ENCODE results near the gene BCL2.
A peak's percentile ranks its signal among the peaks of the same experiment; 100 is the strongest.
"Not testable (repeated sequence)": the region's sequence is repeated elsewhere in the genome, so short reads cannot be mapped to it uniquely, and the experiment has no call there.

Gene BCL2

DNA sequence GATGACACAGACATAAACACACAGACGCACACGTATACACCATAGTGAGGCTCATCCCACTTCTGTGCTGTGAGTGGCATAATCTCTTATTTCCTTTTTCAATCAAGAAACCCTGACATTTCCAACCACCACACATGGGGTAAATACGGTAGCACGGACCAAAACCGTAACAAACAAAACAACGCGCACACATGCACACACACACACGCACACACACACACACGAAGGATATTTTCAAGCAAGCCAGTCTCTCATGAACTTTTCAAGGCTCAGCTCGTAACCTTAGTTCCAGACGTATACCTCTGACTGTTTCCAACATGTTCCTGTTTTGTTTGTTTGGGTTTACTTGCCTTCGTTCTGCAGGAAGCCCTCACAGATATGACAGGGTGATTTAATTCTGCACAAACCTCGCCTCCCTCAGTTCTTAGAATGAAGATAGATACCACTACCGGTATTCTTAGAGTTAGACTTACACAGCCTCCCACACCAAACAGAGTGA, 119.8 kb downstream of the BCL2 start:
- no peak for DNase-seq (ENCODE audit: low read depth in 2 of 2)

DNA sequence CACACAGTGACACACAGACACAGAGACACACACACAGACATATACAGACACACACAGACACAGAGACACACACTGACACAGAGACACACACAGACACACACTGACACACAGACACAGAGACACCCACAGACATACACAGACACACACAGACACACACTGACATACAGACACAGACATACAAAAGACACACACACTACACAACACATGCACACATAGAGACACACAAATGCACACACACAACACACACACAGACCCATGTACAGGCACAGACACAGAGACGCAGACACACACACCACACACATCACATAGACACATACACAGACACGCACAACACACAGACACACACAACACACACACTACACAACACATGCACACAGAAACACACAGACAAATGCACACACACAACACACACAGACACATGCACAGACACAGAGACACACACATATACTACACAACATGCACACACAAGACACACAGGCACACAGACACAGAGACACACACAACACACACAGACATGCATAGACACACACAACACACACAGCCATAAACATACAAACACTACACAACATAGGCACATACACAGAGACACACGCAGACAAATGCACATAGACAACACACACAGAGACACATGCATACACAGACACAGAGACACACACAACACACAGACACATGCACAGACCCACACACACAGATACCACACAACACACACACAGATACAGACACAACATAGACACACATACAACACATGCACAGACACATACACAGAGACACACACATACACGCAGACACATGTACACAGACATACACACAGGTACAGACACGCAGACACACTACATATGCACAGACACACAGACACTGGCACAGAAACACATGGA, 120.5 kb downstream of the BCL2 start:
- DNase-seq (ENCODE audit: low read depth in 2 of 2), result no peak

DNA sequence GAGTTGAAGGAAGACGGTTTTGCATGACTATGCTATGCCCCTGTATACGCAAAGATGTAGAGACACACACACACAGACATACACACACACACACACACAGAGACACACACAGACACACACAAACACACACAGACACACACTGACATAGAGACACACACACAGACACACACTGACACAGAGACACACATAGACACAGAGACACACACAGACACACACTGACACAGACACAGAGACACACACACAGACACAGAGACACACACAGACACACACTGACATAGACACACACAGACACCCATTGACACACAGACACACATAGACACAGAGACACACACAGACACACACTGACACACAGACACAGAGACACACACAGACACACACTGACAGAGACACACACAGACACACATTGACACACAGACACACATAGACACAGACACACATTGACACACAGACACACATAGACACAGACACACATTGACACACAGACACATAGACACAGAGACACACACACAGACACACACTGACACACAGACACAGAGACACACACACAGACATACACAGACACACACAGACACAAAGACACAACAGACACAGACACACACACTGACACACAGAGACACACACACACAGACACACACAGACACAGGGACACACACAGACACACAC, 121.3 kb downstream of the BCL2 start:
- DNase-seq (ENCODE audit: low read depth in 2 of 2), result no peak

DNA sequence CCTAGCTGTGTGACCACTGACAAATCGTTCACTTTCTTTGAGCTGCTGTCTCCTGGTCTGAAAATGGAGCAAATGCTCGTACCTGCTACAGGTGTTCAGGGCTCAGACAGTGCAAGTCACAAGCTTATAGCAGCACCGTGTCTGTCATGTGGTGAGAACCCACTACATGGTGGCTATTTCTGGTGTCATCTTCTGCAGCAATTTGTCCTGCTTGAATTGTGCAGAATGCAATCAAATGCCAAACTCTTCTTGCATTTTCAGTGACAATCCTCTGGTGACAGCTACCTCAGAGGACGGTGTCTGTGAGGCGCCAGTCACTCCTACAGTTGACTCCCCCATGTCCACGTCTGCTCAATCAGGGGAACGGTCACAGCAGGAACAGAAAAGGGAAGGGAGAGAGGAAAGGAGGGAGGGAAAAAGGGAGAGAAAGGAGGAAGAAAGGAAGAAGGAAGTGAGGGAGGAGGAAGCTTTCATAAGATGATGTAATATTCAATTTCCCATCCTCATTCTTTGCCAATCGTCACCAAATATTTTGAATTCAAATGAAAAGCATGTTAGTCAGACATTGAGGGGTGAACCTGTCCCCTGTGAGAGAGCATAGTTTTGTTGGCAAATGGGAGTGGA, 122.2 kb downstream of the BCL2 start:
- no peak for DNase-seq (ENCODE audit: low read depth in 2 of 2)

DNA sequence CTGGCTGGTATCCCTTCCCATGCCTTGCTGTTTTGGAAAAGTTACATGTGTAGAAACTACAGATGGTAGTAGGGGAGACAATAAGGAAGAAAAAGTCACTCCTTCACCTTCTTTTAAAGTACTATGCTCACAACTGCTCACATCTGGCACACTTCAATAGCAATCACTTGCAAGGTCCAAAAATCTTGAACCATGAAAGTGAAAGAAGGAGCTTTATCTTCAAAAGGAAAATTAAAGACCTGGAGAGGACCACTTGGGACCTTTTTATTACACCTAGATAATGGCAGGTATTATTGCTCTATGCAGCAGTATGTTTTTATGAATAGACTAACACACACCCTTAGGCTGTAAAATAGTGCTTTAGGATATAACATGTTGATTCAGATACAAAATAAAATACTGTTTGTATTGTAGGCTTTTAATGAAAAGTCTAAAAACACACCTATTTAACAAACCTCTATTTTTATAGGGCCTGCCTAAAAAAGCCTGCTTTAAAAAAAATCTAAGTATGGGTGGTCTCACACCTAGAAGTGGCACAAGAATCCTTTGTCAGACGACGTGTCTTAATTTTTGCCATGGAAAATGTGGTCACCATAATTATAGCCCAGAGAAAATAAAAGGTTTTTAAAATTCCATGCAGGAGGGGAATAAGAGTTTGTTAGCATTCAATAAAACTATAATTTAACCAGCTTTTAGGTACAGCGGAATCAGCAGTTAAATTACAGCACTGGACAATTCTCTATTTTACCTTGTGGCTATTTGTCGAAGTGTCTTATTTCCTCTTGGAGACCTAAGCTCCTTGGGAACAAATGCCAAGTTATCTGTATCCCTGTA, 124.0 kb downstream of the BCL2 start:
- no peak for DNase-seq (ENCODE audit: low read depth in 2 of 2)

DNA sequence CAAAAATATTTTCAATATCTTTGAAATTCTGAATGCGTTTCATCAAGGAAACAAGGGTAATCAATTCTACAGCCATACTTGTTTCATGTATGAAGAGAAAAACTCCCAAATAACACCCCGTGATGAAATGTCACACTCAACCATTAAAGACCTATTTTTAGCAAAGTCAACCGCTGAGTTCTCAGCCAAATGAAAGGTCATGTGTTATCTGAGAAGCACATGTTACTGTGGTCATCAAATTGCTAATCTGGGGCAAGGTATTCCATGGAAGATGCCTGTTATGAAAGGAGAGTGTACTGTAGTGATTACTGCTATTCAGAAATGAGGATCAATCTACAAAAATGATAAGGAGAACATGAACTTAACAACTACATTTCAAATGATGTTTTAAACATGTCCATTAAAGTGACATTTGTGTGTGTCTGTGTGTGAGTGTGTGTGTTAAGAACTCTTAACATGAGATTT, 126.7 kb downstream of the BCL2 start:
- DNase-seq (ENCODE audit: low read depth in 2 of 2), result no peak

DNA sequence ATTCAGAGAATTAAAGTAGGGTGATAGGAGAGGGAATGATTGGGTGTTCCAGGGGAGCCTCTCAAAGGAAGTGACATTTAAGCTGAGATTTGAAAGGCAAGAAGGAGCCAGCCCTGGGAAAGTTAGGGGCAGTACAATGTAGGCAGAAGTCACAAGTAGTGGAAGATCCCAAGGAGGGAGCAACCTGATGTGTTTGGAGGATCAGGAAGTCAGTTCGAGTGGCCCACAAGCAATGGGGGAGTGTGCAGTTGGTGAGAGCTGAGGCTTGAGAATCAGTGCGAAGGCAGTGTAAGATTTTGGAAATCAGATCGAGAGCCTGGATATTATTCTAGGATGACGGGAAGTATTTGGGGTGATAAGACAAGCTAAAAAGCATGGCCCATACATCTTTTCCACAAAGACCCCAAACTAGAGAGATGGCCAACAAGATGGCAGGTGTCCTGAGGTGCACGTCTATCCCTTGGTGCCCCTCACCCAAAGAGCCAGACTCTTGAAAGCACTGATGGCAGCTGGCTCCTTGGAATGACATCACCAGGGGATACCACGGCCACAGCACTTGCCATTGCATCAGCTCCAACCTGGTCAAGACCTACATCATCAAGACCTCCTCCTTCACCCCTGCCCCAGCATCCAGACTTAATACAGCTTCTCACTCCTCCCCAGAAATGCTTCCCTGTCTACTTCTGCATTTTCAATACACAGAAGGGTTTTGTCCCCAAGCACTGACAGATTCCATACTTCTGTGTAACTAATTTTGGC, 127.3 kb downstream of the BCL2 start:
- no peak for DNase-seq (ENCODE audit: low read depth in 2 of 2)

DNA sequence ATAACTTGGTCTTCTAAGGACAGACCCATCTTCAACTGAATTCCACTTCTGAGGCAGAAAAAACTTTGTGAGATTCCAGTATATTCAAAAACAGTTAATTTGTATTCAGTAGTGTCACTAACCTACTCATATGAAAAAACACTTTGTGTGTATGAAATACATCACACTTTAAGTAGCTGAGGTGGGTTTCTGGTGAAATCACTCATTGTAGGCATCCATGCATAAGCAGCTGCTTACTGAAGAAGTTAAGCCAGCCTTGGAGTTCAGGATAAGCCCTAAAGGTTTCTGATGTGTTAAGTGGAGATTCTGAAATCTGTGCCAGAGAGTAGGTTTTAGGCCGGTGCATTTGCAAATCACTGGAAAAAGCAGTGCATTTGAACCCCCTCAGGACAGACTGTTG, 128.2 kb downstream of the BCL2 start:
- no peak for DNase-seq (ENCODE audit: low read depth in 2 of 2)

DNA sequence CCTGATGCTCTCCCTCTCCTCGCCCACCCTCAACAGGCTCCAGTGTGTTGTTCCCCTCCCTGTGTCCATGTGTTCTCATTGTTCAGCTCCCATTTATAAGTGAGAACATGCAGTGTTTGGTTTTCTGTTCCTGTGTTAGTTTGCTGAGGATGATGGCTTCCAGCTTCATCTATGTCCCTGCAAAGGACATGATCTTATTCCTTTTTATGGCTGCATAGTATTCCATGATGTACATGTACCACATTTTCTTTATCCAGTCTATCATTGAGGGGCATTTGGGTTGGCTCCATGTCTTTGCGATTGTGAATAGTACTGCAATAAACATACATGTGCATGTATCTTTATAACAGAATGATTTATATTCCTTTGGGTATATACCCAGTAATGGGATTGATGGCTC, 128.7 kb downstream of the BCL2 start:
- not testable (repeated sequence) for DNase-seq (ENCODE audit: low read depth in 2 of 2)

DNA sequence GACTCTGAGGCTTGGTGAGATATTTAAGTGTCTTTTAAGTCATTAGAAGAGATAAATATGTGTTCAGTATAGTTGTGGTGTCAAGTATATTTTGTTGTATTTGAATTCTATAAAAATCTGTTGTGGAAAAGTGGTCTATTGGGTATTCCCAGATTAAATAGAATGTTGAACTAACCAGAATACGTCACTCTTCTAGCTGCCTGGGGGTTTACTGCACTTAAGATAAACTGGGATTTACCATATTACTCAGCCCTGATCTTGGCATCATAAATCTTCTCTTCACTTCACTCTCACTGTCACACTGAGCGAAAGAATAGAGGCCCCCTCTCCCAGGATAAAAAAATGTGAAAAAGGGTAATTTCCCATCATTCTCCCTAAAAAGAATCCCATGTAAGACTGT, 129.8 kb downstream of the BCL2 start:
- DNase-seq (ENCODE audit: low read depth in 2 of 2), result no peak

DNA sequence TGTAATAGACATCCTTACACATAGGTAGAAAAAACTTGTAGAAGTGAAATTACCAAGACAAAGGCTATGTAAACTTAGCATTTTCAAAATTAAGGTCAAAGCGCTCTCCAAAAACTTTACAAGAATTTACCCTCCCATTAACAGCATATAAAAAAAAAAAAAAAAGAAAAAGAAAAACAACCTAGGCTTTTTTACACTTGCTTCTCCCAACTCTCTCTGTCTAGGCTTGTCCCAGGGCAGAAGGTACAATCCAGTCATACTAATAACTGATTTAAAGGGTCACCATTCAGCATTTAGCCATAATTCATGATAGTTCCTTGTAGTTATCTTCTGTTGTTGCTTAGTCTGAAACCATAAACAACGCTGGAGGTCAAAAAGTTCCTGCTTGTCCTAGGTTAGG, 130.5 kb downstream of the BCL2 start:
- DNase-seq (ENCODE audit: low read depth in 2 of 2), result no peak

DNA sequence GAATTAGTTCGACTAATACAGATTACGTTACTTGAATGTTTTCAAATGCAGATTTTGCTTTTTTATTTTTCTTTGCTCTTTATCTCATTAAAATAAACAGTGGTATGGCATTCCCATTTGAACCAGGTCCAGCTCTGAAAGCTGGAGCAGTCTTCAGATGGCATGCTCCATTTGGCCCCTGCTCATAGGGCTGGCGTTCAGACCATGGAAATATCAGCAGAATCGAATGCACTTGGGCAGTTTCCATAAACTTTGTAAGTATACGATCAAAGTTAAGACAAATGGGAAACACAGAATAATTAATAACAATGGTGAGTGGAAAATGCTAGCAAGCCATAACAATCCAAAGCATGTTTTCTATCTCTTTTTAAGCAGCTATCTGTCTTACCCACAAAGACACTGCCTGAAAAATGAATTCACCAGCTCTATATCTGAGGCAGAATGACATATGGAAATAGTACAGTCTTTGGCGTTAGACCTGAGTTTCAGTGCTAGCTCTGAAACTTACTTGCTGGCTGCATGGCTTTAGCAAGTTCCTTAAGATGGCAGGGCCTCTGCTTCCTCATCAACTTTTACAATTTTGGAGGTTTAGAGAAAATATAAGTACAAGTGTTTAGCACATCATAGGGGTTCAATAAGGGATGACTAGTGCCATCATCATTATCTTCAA, 131.6 kb downstream of the BCL2 start:
- DNase-seq (ENCODE audit: low read depth in 2 of 2), result no peak

DNA sequence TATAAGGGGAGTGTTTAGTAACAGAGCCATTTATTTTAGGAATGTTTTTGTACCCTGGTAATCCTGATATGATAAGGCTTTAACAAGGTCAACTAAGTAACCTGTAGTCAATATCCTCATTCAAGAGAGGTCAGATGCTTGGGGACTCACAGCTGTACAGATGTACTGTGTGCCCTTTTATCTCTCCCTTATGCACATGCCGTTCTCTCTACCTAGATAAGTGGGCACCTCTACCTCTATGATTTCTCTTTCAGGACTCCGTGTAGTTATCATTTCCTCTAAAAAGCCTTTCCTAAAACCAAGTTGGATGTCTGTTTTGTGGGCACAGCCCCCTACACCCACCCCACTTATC, 132.4 kb downstream of the BCL2 start:
- no peak for DNase-seq (ENCODE audit: low read depth in 2 of 2)

DNA sequence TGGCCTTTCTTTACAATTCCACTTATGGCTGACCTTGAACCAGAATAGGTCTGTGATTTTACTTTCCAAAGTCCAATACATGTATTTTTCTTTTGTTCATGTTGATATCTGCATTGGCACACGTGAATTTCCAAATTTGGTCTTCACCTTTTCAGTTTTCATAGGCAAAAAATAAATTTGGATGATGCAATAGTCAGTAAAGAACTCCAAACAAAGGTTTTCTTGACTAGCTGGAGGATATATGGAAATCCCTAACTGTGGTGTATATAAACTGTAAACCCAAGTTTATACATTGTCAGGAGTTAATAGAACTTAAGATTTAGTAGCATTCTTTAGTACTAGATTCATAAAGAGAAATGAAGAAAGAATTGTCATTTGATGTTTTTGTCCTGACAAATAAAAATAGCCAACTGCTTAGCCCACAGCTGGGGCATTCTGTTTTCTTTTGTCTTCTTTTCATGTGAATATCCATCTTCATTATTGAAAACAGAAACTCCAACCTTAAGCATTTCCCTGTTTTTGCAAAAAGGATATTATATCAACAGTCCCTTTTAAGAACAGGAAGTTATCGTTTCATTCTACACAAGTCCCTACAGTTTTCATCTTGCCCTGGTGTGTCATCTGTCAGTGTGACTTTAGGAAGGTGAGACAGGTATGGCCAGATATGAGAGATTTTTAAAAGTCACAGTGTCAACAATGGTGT, 132.9 kb downstream of the BCL2 start:
- DNase-seq (ENCODE audit: low read depth in 2 of 2), result no peak

DNA sequence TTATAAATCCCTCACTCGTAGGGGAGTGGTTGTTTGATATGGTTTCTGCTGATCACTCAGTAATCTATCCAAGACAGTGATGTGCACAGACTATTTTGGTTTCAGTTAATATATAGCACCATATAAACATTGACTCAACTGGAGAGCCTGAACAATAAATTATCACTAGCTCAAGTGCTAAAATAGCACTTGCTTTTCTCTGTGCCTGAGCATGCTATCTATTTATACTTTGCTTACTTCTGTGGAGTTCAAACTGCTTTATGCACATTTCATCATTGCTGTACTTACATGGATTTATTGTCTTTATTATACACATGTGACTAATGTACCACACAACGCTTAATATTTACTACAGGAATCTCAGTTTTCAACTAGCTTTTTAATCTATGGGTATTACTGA, 133.6 kb downstream of the BCL2 start:
- peak in 1 of 2 experiments; percentile 20 for DNase-seq (ENCODE audit: low read depth in 2 of 2)

DNA sequence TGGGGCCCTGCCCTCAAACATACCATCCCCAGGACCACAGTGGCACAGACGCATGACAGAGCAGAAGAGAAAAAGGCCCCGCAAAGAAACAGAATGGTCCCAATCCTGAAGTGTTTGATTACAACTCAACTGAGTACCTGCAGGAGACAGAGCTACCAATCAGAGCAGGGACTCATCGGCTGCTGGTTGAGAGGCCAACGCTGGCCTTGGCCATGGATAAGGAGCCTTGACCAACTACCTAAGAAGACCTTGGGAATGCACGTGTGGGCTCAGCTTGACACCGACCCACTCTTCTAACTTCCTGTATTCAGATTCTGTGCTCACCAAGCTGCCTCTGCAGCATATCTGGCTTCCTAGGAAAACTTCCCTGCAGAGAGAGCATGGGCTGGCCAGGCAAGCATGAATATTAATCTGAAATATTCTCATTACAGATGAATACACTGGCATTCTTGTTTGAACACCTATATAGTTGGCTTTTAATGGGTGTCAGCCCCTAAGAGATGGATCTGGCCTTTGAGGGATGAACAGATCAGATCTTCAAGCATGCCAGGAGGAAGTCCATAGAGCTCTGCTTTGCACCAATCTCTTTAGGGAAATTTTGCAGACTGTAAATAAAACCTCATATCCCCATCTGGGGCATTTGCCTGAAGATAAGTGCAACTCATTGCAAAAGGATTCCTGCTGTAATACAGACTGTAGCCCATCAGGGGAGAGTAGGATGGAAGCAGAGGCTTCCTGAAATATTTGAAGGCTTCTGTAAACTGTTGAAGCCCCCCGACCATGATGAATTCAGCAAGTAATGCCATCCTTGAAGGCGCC, 135.4 kb downstream of the BCL2 start:
- DNase-seq (ENCODE audit: low read depth in 2 of 2), result no peak

DNA sequence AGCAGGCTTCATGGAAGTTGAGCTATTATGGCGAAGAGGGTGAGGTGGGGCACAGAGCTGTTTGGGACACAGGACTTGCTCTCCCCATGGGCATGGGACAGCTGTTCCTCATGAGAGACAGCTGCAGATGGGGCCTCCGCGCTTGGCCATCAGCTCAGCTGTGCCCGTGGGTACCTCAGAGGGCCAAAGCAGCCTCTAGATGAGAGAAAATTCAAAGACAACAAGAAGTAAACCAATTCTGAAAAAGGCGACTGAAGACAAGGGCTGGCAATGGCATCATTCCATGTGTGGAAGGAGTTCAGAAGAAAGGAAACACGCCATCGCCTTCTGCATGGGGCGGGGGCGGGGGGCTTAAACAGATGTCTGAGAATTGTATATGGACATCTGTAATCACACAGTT, 136.2 kb downstream of the BCL2 start:
- DNase-seq (ENCODE audit: low read depth in 2 of 2), result no peak

DNA sequence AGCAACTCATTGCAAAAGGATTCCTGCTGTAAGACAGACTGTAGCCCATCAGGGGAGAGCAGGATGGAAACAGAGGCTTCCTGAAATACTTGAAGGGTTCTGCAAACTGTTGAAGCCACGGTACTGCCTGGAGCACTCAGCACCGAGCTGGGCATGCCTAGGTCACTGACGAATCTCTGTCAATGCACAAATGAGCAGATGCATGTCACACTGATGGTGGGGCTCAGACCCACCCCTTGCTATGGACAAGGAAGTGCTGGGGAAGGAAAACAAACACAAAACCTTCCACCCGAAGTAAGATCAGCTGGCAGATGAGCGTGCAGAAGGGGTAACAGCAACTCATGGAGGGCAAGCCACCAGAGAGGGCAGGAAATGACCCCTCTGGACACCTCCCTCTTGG, 136.7 kb downstream of the BCL2 start:
- DNase-seq (ENCODE audit: low read depth in 2 of 2), result no peak

DNA sequence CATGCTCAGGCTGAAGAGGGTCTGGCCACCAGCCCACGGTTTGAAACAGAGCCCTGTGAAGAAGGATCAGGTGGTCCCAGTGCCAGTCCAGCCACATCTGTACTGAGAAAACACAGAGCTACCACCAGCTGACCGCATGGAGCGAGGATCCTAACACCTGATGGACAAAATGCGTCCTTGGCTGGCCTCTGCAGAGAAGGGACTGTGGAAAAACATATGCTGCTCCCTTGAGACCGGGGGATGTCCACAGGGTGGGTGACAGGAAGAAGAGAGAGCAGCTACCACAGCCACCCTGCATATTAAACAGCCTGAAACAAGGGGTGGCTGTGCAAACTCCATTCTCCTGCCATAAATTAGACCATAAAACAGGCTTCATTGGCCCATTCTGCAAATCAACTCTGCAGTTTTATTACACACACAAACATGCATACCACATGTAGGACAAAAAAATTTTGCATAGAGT, 137.2 kb downstream of the BCL2 start:
- DNase-seq (ENCODE audit: low read depth in 2 of 2), result no peak
